CD4-positive, alpha-beta T cell treated with Interleukin-4 for 1 hour (primary cell): ENCODE results near the gene ARHGAP22.

Experiments
- DNase-seq, 2 donors: peaks; one replicate each; pipeline ENCODE4 v3.0.0-alpha.2; 2020 to 2022

ARHGAP22 gene

DNA sequence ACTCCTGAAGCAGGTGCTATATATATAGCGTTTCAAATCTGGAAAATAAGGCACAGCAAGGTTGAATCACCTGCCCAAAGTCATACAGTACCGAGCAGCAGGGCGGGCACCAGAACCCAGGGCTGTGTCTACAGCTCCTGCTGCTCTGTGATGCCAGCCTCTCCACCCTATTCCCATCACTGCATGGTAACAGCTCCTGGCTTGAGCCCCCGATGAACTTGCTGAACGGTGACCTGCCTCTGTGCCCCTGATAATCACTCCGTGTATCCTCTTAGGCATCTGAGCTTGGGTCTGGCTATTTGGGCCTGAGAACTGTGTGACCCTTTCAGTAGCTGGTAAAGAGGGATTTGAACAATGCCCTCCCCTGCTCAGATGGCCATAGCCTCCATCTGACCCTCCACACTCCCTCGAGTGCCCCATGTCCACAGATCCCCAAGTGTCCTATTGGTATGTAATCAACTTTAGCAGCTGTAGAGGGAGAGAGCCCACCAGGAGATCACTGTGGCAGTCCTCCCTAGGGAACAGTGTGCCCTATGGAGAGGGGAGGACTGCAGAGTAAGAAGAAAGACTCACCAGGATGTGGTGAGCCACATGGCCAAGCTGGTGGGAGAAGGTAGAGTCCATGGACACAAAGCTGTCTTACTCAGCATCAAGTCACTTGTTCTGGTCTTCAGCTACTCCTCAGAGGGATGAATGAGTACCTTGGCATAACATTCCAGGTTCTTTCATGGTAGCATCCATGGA lies 1.1 kb upstream of the ARHGAP22 start:
- no peak for DNase-seq

DNA sequence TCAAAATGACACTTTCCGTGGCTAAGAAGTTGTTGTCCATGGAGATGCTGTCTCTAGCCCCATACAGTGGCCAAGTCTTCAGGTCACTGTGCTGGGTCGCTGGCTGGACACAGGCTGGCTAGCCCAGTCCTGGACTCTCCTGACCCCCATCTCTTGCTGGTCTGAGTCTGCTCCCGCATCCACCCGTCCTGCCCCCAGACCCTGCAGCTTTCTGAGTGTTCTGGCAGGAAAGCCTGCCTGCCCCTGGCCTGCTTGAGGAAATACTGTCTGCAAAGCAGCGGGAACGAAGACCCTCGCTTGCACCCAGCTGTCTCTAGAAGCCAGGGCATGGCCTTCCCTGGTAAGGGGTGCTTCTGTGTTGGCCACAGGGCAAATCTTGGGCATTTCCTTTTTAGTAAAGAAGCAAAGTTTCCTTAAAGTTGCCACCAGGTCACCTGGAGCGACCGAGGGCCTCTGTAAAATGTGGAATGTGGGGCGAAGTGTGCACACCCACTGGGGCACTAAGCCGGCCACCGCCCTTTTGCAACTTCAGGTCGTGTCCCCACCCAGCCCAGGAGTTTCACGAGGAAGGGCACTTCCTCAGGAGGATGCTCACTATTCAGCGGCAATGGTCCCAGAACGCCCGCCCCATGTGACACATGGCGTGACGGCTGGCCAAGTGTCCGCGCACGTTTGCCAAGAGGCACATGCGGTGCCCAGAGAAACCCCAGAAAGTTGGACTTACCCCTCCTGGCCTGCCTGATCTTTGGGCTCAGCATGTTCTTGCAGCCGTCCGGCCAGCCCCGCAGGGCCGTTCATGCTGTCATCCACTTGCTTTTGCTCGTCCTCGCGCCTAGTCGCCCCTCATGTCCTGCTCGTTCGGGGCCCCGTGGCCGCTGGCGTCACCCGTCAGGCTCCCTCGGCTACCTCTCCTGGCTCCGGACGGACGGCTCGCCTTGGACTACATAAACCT lies 558 bp downstream of the ARHGAP22 start:
- DNase-seq = no peak

GRCh38 chr10:48603421-48604038 lies 1.3 kb downstream of the ARHGAP22 start:
- no peak for DNase-seq

- no peak for DNase-seq
Measured at GRCh38 chr10:48602401-48603135, 2.3 kb downstream of the ARHGAP22 start.

GRCh38 chr10:48601789-48602188 lies 3.1 kb downstream of the ARHGAP22 start:
- DNase-seq = no peak

DNA sequence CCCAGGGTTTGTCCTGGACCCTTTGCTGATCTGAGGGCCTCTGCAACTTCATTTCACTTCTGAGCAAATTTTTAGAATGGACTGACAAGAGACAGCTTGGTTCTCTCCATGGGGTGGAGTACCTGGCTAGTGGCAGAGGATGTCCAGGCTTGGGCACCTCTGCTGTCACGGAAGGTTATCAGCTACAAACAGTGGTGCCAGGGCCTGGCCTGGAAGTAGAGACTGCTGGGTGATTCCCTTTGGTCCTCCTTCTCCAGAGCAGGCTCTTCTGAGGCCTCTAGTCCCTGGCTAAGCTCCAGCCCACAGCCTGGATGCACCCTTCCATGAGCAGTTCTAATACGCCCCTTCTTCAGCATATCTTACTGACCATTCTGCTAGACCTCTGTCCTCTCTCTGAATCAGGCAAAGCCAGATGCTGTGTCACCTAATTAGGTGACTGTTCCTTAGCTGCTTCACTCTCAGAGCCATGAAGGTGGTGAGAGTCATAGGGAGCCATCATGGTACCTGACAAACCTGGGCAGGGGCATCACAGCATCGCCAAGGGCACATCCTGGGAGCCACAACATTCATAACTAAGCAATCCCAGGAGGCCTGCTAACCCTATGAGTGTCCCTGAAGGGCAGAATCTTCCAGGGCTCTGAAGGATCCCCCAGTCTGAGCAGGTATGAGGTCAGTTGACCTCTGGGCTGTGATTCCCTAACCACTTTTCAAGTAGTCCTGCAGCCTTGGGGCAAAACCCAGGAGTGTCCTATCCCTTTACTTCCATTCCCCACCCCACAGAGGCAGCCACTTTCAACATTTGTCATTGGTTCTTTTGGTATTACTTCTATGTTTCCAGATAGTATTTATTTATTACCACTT lies 4.0 kb downstream of the ARHGAP22 start:
- no peak for DNase-seq

- no peak for DNase-seq
Measured at GRCh38 chr10:48599830-48600134, 5.1 kb downstream of the ARHGAP22 start.

DNA sequence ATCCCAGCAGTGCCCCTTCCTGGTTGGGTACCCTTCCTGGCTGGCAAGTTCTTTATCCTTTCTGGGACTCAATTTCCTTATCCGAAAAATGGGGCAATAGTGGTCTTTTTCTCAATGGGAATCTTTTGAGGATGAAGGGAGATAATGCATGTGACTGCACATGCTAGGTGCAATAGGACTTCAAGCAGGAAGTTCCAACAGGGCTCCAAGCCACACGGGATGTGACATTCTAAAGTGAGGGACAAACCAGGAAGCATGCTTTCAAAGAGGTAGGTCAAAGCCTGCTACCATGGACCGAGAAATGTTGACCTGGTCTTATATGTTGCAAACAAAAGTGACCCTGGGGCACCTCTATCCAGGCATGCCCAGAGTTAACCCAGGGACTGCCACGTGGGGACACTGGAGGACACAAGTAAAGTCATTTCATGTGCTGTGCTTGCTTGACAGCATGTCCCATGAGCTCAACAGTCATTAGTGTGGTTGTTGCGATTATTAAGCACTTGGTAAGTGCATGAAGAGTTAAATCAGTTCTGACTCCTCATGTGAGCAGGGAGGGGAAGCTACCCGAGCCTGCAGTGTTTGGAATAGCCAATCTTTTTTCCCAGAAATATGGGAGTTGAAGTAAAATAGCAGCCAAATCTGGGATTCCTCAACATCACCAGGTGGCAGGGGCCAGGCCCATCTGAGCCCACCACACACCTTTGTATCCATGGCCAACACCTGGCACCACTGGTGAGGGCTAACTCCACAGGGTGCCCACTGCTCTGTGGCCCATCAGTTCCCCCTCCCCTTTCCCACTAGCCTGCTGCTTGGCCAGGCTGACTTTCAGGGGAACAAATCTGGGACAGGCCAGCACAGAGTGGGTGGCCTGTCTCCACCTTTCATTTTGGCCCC lies 5.7 kb downstream of the ARHGAP22 start:
- DNase-seq = no peak

- DNase-seq = no peak
Measured at GRCh38 chr10:48598243-48598935, 6.5 kb downstream of the ARHGAP22 start.

- DNase-seq = no peak
Measured at GRCh38 chr10:48595539-48595932, 9.3 kb downstream of the ARHGAP22 start.

GRCh38 chr10:48594803-48595538 lies 9.9 kb downstream of the ARHGAP22 start:
- DNase-seq = no peak

GRCh38 chr10:48594371-48594770 lies 10.5 kb downstream of the ARHGAP22 start:
- DNase-seq = no peak

DNA sequence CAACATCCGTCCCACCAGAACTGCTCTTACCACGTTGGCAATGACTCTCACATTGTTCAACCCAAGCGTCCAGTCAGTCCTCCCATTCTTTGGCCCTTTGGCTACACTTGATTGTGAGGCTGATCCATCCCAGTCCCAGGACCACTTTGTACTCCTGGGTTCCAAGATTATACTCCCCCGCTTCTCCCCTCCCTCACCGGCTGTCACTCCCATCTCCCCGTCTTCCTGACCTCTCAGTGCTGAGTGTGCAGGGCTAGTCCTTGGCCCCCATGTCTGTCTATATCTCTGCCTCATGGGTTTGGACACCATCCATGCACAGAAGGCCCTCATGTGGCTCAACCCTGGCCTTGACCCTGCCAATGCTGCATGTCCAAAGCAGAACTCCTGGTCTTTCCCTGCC lies 12.5 kb downstream of the ARHGAP22 start:
- no peak for DNase-seq

GRCh38 chr10:48590945-48591344 lies 13.9 kb downstream of the ARHGAP22 start:
- no peak for DNase-seq

DNA sequence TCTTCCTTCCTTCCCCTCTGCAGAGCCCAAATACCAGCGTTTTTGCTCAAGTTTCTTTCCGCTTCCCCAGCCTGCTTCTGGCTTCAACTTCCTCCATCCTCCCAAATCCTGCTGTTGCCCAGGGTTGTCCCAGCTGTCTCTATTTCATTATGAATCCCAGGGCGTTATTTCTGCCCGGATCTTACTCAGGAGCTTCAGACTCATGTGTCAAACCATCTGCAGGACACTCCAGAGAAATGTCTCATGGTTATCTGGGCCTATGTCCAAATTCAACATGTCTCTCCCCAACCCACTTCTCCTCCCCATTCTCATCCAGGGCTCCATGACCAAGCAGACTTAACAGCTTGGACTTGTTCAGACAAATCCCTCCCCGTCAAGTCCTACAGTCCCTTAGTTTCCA lies 15.6 kb downstream of the ARHGAP22 start:
- no peak for DNase-seq

- no peak for DNase-seq
Measured at GRCh38 chr10:48587819-48588218, 17.1 kb downstream of the ARHGAP22 start.

- DNase-seq = no peak
Measured at GRCh38 chr10:48587101-48587500, 17.8 kb downstream of the ARHGAP22 start.

GRCh38 chr10:48582970-48583369 lies 21.9 kb downstream of the ARHGAP22 start:
- no peak for DNase-seq

DNA sequence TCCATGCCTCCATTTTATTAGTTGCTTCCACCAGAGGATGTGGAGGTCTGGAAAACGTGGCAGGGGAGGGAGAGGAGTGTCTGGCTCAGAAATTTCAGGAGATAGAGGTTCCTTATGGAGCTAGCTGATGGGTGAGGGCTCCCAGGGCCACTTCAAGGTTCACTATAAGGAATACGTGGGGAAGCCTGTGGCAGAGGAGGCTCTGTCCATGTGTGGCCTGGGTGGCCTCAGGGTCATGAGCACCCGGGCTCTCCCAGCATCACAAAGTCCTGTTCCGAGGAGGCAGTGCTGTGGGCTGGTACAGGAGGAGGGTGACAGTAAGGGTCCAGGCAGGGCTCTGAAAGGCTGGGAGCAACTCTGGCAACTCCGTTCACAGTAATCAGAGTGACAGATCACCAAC lies 24.6 kb downstream of the ARHGAP22 start:
- DNase-seq = no peak
